ENCODE results near the gene KRT16.
"Not testable (repeated sequence)": the region's sequence is repeated elsewhere in the genome, so short reads cannot be mapped to it uniquely, and the experiment has no call there.

DNA sequence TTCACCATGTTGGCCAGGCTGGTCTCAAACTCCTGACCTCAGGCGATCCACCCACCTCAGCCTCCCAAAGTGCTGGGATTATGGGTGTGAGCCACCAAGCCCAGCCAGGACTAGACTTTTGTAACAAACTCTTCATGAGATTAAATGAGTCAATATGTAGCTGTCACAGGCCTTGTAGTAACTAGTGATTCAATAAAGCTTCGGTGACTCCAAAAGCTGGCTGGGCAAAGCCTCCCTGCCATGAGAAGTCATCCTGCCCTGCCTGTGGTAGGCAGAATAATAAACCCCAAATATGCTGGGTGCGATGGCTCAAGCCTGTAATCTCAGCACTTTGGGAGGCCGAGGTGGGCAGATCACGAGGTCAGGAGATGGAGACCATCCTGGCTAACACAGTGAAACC is 28.0 kb upstream of the KRT16 start:
- TF ChIP-seq YY1 (IDR thresholded peaks at IDR 0.05; ENCODE audit: insufficient read depth, insufficient read length); ZNF274 (IDR thresholded peaks at IDR 0.05; ENCODE audit: low read depth, low read length): not testable (repeated sequence)

Measured in NT2/D1 (cell line).